Cardiac fibroblast (primary cell): ENCODE data around the gene KIAA0513.

Experiments
- DNase-seq, 2 donors: peaks; one replicate each; pipeline versions ENCODE4 v3.0.0 to v3.0.0-alpha.2; 2010; ENCODE audit warnings: low read depth in 2 of 2
- H3K4me3 ChIP-seq, 2 donors: replicated peaks in 1 of 2; 1 replicate in 1 of 2; 2 replicates in 1 of 2; pipeline ENCODE4 v1.5.1; 2011; ENCODE audit warnings: low read depth in 2 of 2, low read length in 2 of 2, mild to moderate bottlenecking in 2 of 2, moderate library complexity in 1 of 2
- TF ChIP-seq, protein P1 (sequence below): IDR thresholded peaks from one replicate; pipeline ENCODE4 v1.5.1; 2011; ENCODE audit warnings: low read depth, mild to moderate bottlenecking, low read length, inconsistent platforms

KIAA0513 gene

DNA sequence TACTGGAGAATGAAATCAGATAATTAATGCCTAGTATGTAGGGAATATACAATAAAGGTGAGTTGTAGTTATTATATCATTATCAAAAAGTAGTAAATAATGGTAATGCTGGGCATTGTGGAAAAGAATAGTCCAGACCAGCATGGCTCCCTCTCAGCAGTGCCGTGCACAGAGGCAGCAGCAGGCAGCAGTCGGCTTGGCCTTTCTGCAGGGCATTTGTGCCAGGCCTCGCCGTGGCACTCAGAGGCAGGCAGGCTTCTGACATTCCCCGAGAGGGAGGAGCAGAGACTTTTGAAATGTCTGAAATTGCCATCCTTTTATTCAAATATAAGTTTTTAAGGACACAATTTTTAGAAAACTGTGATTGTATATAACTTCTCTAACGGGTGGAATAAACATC is 15.0 kb downstream of the KIAA0513 start:
- no peak overlapping the region for H3K4me3 ChIP-seq
- DNase-seq = no peak
- TF ChIP-seq, protein P1, sequence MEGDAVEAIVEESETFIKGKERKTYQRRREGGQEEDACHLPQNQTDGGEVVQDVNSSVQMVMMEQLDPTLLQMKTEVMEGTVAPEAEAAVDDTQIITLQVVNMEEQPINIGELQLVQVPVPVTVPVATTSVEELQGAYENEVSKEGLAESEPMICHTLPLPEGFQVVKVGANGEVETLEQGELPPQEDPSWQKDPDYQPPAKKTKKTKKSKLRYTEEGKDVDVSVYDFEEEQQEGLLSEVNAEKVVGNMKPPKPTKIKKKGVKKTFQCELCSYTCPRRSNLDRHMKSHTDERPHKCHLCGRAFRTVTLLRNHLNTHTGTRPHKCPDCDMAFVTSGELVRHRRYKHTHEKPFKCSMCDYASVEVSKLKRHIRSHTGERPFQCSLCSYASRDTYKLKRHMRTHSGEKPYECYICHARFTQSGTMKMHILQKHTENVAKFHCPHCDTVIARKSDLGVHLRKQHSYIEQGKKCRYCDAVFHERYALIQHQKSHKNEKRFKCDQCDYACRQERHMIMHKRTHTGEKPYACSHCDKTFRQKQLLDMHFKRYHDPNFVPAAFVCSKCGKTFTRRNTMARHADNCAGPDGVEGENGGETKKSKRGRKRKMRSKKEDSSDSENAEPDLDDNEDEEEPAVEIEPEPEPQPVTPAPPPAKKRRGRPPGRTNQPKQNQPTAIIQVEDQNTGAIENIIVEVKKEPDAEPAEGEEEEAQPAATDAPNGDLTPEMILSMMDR = no peak

DNA sequence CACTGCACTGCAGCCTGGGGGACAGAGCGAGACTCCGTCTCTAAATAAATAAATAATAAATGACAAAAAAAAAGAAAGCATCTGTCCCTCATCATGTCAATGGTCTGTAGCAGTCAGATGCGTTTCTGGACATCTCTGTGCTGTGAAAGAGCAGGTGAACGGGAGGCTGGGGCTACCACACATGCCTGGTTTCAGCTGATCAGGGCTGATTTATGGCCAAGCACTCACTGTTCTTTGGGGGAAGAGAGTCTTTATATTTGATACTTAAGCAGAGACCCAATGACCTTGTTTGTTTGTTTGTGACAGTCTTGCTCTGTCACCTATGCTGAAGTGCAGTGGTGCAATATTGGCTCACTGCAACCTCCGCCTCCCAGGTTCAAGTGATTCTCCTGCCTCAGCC is 17.5 kb downstream of the KIAA0513 start:
- TF ChIP-seq, protein P1 = no peak
- no peak for DNase-seq
- H3K4me3 ChIP-seq = no peak overlapping the region

DNA sequence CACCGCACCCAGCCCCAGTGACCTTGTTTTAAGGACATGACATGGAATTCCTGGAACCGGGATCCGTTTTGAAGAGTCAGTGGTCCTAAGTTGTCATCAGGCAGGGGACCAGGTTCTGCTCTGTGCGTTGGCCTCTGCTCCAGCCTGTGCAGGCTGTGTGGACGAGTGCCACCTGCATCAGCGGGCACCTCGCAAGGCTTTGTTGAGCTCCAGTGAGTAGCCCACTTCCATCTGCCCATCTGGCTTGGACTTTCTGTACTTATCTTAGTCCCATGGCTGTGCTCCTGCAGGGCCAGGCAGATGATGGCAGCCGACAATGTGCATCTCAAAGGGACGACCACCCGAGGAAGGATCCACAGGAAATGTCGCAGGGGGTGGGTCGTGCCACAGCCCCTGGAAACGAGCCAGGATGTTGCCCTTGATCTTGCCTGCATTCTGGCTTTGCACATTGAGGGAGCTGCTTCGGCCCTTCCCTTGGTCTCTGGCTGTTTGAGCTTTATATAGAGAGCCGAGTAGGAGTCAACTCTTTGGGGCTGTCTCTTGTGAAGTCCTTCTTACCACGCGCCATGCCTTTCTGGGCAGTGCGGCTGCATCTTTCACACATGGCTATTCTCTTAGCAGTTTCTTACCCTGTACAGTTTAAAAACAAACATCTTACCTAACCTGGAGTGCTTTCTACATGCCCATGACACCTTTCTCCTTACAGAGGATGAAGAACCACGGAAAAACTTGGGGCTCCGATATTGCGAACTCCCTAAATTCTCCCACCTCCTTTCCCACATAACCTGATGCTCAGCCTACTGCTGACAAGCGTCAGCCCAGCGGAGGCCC is 18.3 kb downstream of the KIAA0513 start:
- DNase-seq = no peak
- H3K4me3 ChIP-seq = no peak overlapping the region
- TF ChIP-seq, protein P1 = no peak

DNA sequence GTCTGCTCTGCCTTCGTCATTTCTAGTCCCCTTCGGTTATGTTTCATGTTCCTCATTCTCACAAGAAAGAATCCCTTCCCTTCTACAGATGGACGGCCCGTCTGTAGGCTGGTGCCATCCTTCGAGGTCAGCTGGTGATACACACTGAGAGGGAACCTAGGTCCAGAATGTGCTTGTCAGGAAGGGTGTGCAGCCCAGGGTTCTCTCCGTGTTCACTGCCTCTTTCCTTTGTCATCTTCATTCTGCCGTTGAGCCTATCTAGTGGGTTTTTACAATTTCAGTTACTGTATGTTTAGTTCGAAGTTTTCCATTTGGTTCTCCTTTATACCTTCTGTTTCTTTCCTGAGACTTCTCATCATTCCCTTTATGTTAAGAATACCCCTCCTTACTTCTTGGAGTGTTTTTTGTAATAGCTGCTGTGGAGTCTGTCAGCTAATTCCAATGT is 18.9 kb downstream of the KIAA0513 start:
- H3K4me3 ChIP-seq = no peak overlapping the region
- TF ChIP-seq, protein P1 = no peak
- no peak for DNase-seq

DNA sequence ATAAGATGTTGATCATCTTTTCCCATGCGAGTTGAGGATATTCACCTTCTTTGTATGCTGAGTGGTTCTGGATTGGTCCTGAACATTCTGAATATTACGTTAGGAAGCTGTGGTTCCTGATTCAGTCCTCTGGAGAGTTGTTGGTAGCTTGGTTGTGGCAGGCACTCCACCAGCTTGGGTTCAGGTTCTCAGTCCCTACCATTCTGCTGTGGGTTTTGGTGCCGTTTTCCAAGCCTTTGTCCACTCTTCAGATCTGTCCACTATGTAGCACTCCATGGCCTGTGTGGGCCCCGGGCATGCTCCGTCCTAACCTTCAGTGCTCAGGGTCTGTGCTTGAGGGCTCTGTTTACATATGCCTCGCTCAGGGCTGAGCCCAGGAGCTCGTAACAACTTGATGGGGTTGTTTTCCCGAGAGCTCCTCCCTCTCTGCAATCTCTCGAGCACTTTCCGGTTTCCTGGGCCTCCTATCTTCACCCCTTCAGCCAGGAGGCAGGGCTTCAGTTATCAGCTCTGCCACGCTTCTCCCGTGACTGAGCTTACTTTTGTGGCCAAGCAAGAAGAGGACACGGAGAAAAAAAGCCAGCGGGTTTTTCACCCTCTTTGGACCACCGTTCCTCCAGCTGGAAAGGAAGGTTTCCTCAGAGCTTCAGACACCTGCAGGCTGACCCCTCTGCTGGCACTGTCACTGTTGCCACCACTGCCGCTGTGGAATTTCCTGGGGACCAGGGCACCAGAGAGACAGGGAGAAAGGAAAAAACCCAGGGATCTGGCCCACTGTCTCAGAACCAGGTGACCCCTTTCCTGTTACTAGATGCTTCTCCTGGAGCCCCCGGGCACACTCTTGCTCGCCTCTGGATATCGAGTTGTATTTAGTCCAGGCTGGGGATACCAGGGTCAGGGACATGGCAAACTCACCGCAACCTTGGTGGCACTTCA is 19.6 kb downstream of the KIAA0513 start:
- peak in 1 of 2 donors; percentile 44 for DNase-seq

DNA sequence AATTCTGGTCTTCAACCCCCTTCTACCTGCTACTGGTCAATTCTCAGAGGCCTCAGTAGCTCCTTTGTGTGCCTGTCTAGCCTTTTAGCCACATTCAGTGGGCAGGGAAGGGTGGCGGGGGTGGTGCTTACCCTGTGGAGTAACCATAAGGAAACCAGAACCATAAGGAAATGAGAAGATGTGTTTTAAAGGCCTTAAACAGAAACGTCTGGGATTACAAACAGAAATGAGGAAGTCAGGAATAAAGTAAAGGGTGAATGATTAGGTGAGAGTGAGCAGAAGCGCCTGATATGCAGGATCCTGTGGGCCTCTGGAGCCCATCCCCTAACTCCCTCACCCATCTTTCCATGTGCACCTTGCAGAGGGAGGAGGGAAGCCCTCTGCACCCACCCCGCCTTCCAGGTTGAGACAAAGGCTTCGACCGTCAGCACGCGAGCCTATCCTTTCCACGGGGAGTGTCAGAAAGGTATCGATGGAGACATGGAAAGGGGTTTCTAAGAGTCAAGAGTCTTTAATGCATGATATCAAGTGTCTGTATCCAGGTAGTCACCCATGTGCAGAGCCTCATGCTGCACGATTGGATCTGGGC is 20.4 kb downstream of the KIAA0513 start:
- no peak for DNase-seq
- H3K4me3 ChIP-seq = no peak overlapping the region
- TF ChIP-seq, protein P1 = no peak

More for the DNA sequence above, 19.6 kb downstream of the KIAA0513 start:
- TF ChIP-seq, protein P1 = no peak
- no peak overlapping the region for H3K4me3 ChIP-seq
